GM12801 (cell line): ENCODE data around the gene SAMD9L.

Source experiments
- CTCF ChIP-seq: IDR thresholded peaks from one replicate; pipeline ENCODE4 v1.5.1; 2011; ENCODE audit warnings: control low read depth; ENCODE audit not compliant: insufficient read length; ENCODE audit errors: extremely low read depth

SAMD9L gene

GRCh38 chr7:93092757-93093370 lies 55.3 kb downstream of the SAMD9L start:
- TF ChIP-seq CTCF = no peak
